ENCODE results near the gene ELOVL7. TPM values are rescaled to one million over a fixed set of nuclear protein-coding genes. Genes with fewer than 3 reads are reported as not detected.

Gene ELOVL7
- total and polyA plus RNA-seq, 2 experiments from 2014 or later: 15.2 to 41.8 TPM

- WGBS (ENCODE audit: low lambda C conversion rate, missing lambda C conversion rate): 93% methylated on average over 2 of the region's 2 CpGs
- H3K9me2 ChIP-seq (replicated peaks; ENCODE audit: insufficient read depth): no peaks in the 10 kb centered on the region
- H4K20me1 ChIP-seq (ENCODE audit: insufficient read depth, poor library complexity, severe bottlenecking): no peaks in the 10 kb centered on the region
- no peak overlapping the region for H3K27ac ChIP-seq
- H3K27me3 ChIP-seq: no peaks in the 10 kb centered on the region
- H3K36me3 ChIP-seq (replicated peaks; ENCODE audit: insufficient read depth, low read depth): no peaks in the 10 kb centered on the region
- H3K4me2 ChIP-seq: no peak overlapping the region
- H3K79me2 ChIP-seq: no peaks in the 10 kb centered on the region
- H3K9me3 ChIP-seq (ENCODE audit: low read depth): no peaks in the 10 kb centered on the region
- no peak for DNase-seq (ENCODE audit: low spot score)
- TF ChIP-seq EZH2phosphoT487 (IDR thresholded peaks at IDR 0.05; ENCODE audit: low read depth, severe bottlenecking, unreplicated experiment): no peak
- TF ChIP-seq EZH2 (IDR thresholded peaks at IDR 0.05; ENCODE audit: borderline replicate concordance): no peak
- no peak for TF ChIP-seq CTCF (IDR thresholded peaks at IDR 0.05; ENCODE audit: poor library complexity)
- H3K4me3 ChIP-seq: no peak overlapping the region
- no peak overlapping the region for H2AFZ ChIP-seq
- no peaks in the 10 kb centered on the region for H3K4me1 ChIP-seq (ENCODE audit: insufficient read depth)
Measured at GRCh38 chr5:60888359-60889061, 44.4 kb upstream of the ELOVL7 start.

- TF ChIP-seq EZH2phosphoT487 (IDR thresholded peaks at IDR 0.05; ENCODE audit: low read depth, severe bottlenecking, unreplicated experiment) (no peak), CTCF (IDR thresholded peaks at IDR 0.05; ENCODE audit: poor library complexity) (no peak), EZH2 (IDR thresholded peaks at IDR 0.05; ENCODE audit: borderline replicate concordance) (no peak)
- H3K4me2 ChIP-seq: no peak overlapping the region
- H3K27me3 ChIP-seq: no peaks in the 10 kb centered on the region
- no peak overlapping the region for H3K27ac ChIP-seq
- H3K9me2 ChIP-seq (replicated peaks; ENCODE audit: insufficient read depth): no peaks in the 10 kb centered on the region
- H3K36me3 ChIP-seq (replicated peaks; ENCODE audit: insufficient read depth, low read depth): peaks cover 3% of the 10 kb centered on the region
- DNase-seq (ENCODE audit: low spot score): no peak
- H3K79me2 ChIP-seq: no peaks in the 10 kb centered on the region
- H3K9me3 ChIP-seq (ENCODE audit: low read depth): no peaks in the 10 kb centered on the region
- no peak overlapping the region for H2AFZ ChIP-seq
- 94% methylated on average over 2 of the region's 2 CpGs for WGBS (ENCODE audit: low lambda C conversion rate, missing lambda C conversion rate)
- no peaks in the 10 kb centered on the region for H3K4me1 ChIP-seq (ENCODE audit: insufficient read depth)
- no peaks in the 10 kb centered on the region for H4K20me1 ChIP-seq (ENCODE audit: insufficient read depth, poor library complexity, severe bottlenecking)
- no peak overlapping the region for H3K4me3 ChIP-seq
Measured at GRCh38 chr5:60887746-60888145, 43.7 kb upstream of the ELOVL7 start.

GRCh38 chr5:60887096-60887495 lies 43.0 kb upstream of the ELOVL7 start:
- 100% methylated on average over 1 of the region's 1 CpG for WGBS (ENCODE audit: low lambda C conversion rate, missing lambda C conversion rate)
- no peak for TF ChIP-seq EZH2 (IDR thresholded peaks at IDR 0.05; ENCODE audit: borderline replicate concordance)
- no peak for TF ChIP-seq CTCF (IDR thresholded peaks at IDR 0.05; ENCODE audit: poor library complexity)
- TF ChIP-seq EZH2phosphoT487 (IDR thresholded peaks at IDR 0.05; ENCODE audit: low read depth, severe bottlenecking, unreplicated experiment): no peak
- Histone ChIP-seq H3K36me3 (replicated peaks; ENCODE audit: insufficient read depth, low read depth) (peaks cover 6% of the 10 kb centered on the region), H3K4me2 (no peak overlapping the region), H3K4me3 (no peak overlapping the region), H3K9me3 (ENCODE audit: low read depth) (no peaks in the 10 kb centered on the region), H3K4me1 (ENCODE audit: insufficient read depth) (no peaks in the 10 kb centered on the region), H3K27ac (no peak overlapping the region), H3K79me2 (no peaks in the 10 kb centered on the region), H3K27me3 (no peaks in the 10 kb centered on the region), H4K20me1 (ENCODE audit: insufficient read depth, poor library complexity, severe bottlenecking) (no peaks in the 10 kb centered on the region), H2AFZ (no peak overlapping the region), H3K9me2 (replicated peaks; ENCODE audit: insufficient read depth) (no peaks in the 10 kb centered on the region)
- DNase-seq (ENCODE audit: low spot score): no peak

Data from hepatocyte (in vitro differentiated cells).